Measurements from ENCODE around the gene SIRPB2.

The SIRPB2 gene

DNA sequence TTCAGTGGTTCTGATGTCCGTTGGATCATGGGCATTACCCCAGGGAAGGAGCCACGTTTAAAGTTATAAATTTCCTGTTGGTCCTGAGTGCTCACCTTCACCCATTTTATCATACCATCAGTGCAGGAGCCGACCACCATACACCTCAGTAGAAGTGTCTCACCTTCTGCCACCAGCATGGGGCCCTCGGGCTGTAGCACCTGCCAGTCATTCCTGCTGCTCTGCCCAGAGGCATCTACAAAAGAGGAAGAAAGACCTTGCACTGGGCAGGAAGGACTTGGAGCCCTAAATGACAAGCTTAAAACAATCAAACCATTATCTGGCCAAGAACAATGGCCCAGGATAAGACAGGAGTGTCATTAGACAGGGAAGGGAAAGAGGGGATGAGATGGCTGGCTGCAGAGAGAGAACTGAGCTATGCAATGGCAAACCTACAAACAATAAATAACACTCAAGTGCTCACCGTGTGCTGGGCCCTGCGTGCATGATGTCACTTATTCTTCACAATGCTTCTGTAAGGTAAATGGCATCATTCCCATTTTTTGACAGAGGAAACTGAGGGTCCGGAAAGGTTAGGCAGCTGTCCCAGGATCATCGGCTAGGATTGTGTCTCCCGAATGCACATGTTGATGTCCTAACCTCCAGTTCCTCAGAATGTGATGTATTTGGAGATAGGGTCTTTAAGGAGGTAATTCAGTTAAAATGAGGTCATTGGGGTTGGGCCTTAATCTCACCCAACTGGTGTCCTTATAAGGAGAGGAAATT lies 11.2 kb downstream of the SIRPB2 start:
- no peak for DNase-seq (ENCODE audit: low read depth)
- no peak overlapping the region for H3K4me3 ChIP-seq (replicated peaks; ENCODE audit: low read depth, low read length)
- TF ChIP-seq, protein P1, sequence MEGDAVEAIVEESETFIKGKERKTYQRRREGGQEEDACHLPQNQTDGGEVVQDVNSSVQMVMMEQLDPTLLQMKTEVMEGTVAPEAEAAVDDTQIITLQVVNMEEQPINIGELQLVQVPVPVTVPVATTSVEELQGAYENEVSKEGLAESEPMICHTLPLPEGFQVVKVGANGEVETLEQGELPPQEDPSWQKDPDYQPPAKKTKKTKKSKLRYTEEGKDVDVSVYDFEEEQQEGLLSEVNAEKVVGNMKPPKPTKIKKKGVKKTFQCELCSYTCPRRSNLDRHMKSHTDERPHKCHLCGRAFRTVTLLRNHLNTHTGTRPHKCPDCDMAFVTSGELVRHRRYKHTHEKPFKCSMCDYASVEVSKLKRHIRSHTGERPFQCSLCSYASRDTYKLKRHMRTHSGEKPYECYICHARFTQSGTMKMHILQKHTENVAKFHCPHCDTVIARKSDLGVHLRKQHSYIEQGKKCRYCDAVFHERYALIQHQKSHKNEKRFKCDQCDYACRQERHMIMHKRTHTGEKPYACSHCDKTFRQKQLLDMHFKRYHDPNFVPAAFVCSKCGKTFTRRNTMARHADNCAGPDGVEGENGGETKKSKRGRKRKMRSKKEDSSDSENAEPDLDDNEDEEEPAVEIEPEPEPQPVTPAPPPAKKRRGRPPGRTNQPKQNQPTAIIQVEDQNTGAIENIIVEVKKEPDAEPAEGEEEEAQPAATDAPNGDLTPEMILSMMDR (IDR thresholded peaks at IDR 0.05; ENCODE audit: low read length, missing control alignments), result no peak

DNA sequence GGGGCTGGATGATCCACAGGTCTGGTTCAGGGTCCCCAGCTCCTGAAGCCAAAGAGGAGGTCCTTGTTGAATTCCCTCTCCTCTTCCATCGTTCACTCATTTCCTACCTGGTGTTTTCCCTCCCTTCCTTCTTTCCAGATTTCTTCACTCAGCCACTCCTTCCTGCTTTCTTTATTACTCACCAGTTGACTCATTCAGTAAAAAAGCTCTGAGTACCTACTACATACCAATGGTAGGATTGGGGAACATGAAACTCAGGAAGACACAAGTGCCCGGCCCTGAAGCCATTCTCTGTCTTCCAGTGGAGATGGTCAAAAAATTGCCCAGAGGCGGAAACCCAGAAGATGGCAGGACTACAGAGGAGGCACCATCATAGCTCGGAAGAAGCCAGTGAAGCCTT lies 12.7 kb downstream of the SIRPB2 start:
- TF ChIP-seq, protein P1 (IDR thresholded peaks at IDR 0.05; ENCODE audit: low read length, missing control alignments), result no peak
- peak; percentile 42 for DNase-seq (ENCODE audit: low read depth)
- H3K4me3 ChIP-seq (replicated peaks; ENCODE audit: low read depth, low read length), result no peak overlapping the region

DNA sequence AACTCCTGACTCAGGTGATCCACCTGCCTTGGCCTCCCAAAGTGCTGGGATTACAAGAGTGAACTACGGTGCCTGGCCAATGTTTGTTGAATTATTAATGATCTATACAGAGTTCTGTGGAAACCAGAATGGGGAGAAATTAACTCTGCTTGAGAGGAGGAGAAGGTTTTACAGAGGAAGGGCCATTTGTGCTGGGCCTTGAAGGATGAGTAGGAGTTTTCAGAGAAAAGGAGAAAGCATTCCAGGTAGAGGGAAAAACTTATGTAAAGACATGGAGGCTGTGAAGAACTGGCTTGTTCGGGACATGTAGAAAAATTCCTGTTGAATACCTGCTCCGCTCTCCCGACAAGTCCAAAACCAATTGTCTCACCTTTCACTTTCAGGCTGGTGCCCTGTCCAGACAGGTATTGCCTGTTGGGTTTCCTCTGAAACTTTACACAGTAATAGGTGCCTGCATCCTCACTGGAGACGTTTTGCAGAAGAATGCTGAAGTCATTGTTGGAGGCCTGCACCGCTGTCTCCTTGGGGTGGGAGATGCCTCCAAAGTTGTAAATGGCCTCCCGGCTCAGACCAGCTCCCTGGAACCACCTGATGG lies 13.2 kb downstream of the SIRPB2 start:
- TF ChIP-seq, protein P1 (IDR thresholded peaks at IDR 0.05; ENCODE audit: low read length, missing control alignments), result no peak
- no peak overlapping the region for H3K4me3 ChIP-seq (replicated peaks; ENCODE audit: low read depth, low read length)
- no peak for DNase-seq (ENCODE audit: low read depth)

DNA sequence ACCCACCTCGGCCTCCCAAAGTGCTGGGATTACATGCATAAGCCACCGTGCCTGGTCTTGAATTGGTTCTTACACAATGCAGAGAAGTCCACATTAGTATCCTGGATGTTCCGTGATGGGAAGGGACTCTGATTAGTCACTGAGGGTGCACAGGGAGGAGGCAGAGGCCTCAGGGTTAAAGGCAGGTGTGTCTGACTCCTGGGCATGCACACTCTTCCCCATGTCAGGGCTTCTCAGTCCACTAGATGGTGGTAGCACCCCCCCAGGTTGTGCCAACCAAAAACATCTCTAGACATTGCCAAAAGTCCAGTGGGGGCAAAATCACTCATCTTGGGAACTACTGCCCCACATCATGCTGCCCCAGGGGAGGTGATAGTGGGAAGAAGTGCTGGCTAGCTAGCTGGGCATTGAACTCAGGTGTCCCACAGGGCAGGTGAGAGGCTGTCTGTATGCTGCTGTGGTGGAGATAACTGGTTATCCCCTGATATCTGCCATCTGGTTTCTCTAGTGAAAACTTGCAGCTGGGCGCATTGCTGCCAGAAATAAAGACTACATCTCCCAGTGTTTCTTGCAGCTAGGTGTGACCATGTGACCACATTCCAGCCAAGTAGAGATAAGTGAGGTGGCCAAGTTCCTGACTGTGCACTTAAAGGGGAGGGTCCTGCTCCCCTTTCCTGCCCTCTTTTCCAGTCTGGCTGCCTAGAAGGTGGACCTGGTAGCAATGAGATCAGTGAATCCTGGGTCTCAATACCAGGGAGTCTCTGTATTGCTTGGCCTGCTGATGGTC lies 16.2 kb downstream of the SIRPB2 start:
- TF ChIP-seq, protein P1 (IDR thresholded peaks at IDR 0.05; ENCODE audit: low read length, missing control alignments), result no peak
- no peak for DNase-seq (ENCODE audit: low read depth)
- no peak overlapping the region for H3K4me3 ChIP-seq (replicated peaks; ENCODE audit: low read depth, low read length)

DNA sequence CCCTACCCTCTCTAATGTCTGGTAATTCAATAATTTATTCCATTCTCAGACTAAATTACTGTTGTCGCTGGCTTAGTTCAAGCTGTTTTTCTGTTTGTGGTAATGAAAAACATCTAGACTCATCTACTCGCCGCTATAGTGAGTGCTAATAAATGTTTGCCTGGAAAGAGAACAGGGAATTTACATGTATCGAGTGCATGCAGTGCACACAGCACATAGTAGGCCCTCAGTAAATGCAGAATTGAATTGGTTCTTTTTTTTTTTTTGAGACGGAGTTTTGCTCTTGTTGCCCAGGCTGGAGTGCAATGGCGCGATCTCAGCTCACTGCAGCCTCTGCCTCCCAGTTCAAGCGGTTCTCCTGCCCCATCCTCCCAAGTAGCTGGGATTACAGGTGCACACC lies 16.9 kb downstream of the SIRPB2 start:
- DNase-seq (ENCODE audit: low read depth), result no peak
- H3K4me3 ChIP-seq (replicated peaks; ENCODE audit: low read depth, low read length), result no peak overlapping the region
- TF ChIP-seq, protein P1 (IDR thresholded peaks at IDR 0.05; ENCODE audit: low read length, missing control alignments), result no peak

DNA sequence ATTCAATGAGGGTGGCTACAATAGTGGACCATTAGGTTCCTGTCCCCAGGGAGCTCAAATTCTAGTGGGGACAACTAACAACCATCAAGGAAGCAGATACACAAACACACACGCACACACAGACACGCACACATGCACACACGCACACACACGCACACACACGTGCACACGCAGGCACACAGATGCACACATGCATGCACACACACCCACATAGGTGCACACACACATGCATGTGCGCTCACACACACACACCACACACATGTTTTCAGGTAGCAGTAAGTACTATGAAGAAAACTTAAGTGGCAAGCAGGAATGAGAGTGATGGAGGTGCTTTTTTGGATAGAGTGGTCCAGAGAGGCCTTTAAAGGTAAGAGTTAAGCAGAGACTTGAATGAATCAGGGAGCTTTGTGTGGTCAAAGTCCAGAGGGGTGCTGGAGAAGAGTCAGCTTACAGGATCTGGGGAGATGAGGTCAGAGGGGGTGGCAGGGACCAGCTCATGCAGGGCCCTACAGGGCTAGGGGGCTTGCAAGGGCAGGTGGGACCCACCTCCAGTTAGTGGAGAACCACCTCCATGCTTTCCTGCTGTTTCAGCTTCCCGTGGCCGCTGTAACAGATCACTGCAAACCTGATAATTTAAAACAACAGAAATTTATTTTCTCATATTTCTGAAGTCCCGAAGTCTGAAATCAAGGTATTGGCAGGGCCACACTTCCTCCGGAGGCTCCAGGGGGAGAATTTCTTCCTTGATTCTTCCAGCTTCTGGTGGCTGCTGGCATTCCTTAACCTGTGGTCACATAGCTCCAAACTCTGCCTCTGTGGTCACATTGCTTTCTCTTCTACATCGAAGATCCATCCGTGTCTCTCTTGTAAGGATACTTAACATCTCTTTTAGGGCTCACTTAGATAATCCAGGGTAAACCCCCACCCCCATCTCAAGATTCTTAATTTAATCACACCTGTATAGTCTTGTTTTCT lies 17.7 kb downstream of the SIRPB2 start:
- H3K4me3 ChIP-seq (replicated peaks; ENCODE audit: low read depth, low read length), result no peak overlapping the region
- TF ChIP-seq, protein P1 (IDR thresholded peaks at IDR 0.05; ENCODE audit: low read length, missing control alignments), result no peak
- no peak for DNase-seq (ENCODE audit: low read depth)

Data from fibroblast of pulmonary artery (primary cell).